HG02642 (cell line): ENCODE data around the gene PER1.
A peak's percentile ranks its signal among the peaks of the same experiment; 100 is the strongest.

Experiments
- ATAC-seq: cut with Tn5 transposase; IDR thresholded peaks from one replicate; pipeline ENCODE4 v1.9.1; 2021; ENCODE audit warnings: mild to moderate bottlenecking; ENCODE audit not compliant: unreplicated experiment, poor library complexity

PER1 gene

DNA sequence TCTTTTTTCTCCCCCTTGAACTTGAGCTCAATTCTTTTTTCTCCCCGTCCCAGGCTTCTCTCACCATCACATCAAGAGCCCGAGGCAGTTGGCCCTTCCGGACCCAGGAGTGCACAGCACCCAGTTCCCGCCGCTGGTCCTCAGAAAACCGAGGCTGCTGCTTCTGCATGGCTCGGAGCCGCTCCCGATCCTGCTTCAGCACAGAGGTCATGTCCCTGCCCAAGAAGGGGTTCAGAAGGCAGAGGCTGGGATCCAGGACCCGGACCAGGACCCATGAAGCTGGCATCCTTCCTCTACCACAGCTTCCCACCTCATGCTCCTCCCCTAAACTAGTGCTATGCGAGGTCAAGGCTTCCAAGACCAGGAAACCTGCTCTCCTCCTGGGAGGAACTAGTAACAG lies 10.5 kb downstream of the PER1 start:
- no peak for ATAC-seq

DNA sequence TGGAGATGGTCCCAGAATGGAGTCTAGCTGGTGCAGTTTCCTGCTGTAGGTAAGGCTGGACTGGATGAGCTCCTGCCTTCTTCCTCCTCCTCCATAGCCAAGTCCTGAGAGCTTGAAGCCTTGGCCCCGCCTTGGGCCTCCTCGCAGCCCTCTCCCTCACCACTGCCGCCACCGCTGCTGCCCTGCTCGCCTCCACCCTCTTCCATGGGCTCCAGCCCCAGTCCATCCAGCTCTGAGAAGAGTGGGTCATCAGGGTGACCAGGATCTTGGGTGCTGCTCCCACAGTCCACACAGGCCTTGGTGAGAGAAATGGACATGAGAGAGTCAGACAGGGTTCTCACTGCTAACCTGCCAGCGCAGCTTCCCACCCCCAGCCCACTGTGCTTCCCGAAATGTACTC lies 11.2 kb downstream of the PER1 start:
- ATAC-seq = no peak

DNA sequence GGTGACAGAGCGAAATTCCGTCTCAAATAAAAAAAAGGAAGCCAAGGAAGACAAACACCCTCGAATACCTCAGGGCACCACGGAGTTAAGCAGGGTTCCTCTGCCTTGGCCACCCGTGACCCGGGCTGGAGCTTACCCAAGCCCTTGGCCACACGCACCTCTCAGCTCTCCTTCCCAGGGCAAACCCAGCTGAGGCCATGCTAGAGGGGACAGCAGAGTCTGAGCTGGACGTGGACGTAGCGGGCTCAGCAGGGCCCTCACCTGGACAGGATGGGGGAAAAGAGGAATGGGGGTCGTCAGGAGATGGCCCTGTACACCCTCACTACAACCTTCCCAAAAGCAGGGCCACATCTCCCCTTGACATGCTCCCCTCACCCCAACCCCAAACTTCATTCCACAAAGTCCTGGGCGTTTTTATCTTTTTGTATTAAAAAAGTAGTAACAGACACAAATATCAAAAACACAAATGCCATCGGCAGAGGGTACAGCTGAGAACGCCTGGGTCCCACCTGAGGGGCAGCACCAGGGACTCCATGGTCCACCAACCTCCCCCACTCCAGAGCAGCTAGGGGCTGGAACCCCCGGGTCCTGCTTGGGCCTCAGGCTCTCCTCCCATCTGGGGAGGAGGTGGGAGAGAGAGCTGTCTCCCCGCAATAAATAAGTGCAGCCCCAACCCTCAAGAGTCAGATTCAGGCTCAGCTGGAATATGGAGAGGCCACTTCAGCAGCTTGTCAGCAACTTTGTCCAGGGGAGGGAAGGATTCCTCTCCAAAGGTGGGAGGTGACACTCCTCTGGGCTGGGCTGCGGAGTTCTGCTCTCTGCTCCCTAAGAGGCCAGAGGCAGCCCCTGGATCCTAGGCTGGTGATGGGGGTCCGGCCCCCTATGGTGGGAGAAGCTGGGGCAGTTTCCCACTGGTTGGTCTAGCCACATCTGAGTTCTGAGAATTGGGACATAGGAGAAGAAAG lies 11.9 kb downstream of the PER1 start:
- ATAC-seq = no peak

DNA sequence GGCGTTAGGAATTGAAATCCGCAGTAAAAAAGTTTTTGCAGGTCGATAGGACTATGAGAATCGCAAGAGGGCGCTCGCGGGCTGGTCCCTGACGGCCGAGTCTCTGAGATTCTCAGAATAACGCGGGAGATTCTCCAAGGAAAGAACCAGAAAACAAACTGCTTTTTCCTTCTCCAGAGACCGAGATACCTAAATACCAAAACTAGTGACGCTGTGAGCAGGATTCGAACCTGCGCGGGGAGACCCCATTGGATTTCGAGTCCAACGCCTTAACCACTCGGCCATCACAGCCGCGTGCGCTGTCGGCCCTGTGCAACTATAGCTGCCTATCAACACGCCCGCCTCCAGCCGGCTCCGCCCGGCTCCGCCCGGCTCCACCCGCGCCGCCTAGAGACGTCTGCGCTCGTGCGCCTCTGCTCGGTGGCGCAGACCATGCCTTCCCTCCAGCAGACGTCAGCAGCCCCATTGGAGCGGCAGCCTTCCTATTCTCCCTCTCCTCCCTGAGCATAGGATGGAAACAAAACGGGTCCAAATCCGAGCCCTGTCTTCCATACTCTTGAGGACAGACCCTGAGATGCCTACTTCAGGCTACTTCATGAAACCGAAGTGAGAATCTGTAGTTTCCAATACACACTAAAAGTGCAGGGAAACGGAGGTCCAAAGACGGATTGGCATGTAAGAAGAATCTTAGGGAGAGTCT lies 13.4 kb downstream of the PER1 start:
- ATAC-seq = peak; percentile 91

DNA sequence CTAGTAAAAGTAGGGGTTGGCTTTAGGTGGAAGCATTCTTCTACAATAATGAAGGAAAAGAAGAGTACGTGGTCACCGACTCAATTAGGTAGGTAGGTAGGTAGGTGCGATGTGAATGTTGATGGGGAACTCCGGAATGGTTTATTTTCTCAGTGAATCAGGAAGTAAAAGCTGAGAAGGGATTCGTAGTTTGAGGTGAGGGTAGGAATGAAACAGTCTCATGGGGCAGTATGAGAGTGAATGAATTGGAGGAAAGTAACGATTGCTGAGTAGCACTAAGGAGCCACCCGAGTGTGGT lies 13.9 kb downstream of the PER1 start:
- ATAC-seq = no peak

DNA sequence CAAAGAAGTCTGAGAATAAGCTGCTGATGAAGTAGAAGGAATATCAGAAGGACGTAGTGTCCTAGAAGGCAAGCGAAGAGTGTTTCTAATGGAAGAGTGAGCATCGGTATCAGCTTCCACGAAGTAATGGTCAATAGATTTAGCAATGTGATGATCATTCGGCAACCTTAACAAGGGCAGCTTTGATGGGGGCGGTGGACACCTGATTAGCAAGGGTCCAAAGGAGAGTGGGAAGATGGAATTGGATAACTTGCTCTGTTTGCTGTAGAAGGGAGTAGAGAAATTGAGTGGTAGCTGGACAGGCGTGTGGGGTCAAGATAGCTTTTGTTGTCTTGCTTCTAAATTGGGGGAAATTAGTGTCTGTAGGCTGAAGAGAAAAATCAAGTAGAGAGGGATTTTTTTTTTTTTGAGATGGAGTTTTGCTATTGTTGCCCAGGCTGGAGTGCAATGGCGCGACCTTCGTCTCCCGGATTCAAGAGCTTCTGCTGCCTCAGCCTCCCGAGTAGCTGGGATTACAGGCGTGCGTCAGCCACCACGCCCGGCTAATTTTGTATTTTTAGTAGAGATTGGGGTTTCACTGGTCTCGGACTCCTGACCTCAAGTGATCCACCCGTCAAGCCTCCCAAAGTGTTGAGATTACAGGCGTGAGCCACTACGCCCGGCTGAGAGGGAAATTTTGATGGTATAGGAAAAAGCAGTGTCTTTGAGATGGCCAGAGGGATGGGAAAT lies 14.4 kb downstream of the PER1 start:
- ATAC-seq = no peak

DNA sequence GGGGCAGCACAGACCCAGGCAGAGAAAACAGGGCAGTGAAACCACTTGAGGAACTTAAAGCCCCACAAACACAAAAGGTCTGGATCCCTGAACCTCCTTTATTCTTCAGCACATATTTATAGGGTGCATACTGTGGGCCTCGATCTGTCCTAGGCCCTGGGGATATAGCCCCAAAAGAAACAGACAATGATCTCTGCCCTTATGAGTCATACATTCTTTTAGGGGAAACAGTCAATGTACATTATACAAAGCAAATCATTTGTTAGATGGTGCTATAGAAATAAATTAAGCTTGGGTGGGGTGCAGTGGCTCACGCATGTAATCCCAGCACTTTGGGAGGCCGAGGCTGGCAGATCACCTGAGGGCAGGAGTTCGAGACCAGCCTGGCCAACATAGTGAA lies 18.3 kb downstream of the PER1 start:
- no peak for ATAC-seq

DNA sequence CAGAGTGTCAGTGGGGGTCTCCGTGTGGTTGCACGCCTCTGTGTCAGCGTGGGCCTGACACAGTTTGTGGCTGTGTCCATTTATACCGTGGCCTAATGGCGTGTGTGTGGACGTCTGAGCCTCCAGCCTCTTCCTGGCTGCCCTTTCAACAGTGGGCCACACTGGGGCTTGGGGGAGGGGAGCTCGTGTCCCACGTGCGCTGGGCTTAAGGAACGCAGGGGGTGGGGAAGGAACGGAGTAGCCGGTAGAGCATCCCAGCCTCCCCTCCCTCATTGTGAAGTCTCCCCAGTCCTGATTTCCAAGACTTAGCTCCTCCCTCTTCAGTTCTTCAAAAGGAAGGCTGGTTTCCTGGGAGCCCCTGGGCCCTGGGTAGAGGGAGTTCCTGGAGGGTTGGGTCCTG lies 18.8 kb downstream of the PER1 start:
- ATAC-seq = no peak

DNA sequence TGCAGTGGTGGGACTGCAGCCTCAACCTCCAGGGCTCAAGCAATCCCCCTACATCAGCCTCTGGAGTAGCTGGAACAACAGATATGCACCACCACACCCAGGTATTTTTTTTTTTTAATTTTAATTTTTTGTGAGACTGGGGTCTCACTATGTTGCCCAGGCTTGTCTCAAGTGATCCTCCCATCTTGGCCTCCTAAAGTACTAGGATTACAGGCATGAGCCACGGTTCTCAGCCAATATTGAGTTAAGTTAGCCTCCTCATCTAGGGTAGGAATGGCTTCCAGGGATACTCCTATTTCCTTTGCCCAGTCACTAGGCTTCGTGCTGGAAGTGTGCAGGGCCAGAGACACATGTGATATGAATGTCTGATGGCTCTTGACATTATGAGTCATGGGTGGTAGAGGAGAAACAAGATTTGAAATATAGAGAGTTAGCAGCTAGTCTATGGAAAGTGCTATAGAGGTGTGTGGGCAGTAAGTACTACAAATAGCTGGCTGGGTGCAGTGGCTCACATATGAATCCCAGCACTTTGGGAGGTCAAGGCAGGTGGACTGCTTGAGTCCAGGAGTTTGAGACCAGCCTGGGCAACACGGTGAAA lies 20.3 kb downstream of the PER1 start:
- ATAC-seq = no peak

DNA sequence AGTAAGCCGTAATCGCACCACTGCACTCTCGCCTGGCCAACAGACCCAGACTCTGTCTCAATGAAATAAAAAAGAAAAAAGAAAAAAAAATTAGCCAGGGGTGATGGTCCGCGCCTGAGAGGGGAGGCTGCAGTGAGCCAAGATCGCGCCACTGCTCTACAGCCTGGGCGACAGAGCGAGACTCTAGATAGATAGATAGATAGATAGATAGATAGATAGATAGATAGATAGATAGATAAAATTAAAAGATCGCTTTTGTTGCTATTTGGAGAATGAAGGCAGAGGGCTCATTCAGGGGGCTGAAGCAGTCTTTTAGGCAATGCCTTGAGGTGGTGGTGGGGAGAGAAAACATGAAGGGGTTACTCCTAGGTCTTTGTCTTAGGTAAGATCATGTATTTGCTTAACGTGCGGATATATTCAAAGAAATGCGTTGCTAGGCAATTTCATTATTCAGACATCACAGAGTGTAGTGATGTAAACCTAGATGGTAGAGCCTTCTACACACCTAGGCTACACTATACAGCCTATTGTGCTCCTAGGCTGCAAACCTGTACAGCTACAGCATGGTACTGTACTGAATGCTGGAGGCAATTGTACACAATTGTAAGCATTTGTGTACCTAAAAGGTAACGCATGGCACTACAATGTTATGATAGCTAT lies 23.9 kb downstream of the PER1 start:
- no peak for ATAC-seq

DNA sequence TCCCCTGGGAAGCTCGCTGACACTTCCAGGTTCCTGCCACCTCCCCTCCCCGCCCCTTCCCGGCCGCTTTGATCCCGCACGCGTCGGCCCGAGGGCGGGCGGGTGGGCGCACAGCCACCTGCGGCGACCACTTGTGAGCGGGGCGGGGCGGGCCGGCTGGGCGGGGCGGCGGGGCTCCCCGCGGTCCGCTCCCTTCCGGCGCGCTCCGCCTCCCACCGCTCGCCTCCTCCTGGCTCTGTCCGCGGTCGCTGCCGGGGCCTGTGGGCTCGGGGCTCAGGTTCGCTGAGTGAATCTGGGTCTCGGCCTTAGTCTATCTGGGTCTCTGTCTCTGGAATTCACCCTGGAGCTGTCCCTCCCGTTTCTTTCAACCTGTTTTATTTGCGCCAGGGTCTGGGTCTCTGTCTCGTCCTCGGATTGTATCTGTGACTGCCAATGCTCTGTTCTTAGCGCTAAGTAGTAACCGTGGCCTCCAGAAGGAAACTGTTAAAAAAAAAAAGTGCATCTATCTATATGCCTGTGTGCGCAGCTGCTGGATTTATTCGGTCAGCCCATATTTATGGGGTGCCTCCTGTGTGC lies 25.6 kb downstream of the PER1 start:
- peak; percentile 39 for ATAC-seq

DNA sequence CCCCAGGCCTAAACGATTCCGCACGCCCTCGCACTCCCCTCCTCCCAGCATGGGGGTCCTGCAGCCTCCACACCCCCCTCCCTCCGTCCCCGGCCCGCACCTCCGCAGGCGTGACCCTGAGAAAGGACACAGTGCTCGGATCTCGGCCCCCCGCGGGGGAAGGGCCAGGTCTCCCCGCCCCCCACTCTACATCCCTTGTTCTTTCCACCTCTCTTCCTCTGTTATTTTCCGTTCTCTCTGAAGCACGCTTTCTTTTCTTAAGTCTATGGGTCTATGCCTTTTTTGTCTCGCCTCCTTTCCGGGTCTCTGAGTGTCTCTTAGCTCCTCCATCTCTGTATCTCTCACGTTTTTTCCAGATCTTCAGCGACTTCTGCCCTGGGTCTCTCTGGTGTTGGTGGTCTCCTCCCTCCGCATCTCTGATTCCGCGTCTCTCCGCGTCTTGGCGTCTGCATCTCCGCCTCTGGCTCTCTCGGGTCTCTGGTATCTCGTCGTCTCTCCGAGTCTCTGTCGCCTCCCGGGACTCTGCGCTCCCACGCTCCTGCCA lies 26.2 kb downstream of the PER1 start:
- ATAC-seq = no peak

DNA sequence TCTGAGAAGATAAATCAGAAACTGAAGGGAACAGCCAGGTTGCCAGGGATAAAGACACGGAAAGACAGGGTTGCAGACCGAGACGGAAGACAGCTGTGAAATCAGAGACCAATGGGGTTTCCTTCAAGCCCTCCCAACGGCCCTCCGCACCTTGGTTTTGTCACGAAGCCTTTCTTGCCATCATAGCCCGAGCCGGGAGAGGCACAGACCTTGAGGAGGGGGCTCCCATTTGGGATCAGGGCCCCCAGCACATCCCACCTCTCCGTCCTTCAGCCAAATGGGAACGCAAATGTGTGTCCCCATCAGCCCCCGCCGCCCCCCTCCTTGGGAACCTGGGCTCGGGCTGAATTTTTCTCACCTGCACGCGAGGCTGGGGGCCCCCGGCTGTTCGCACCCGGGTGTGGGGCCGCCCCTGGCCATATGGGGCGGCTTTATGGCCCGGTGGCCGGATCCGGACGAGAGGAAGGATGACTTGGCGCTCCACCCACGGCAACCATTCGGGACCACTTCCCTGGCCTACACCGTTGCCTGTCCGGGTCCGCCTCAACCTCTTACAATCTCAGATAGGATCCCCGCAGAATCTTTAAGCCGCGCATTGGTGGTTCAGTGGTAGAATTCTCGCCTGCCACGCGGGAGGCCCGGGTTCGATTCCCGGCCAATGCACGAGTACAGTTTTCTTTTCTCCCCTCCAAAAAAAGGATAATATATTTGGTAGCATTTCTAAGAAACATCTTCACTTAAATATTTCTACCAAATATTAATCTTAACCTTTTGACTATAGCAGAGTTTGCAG lies 26.9 kb downstream of the PER1 start:
- peak; percentile 29 for ATAC-seq

DNA sequence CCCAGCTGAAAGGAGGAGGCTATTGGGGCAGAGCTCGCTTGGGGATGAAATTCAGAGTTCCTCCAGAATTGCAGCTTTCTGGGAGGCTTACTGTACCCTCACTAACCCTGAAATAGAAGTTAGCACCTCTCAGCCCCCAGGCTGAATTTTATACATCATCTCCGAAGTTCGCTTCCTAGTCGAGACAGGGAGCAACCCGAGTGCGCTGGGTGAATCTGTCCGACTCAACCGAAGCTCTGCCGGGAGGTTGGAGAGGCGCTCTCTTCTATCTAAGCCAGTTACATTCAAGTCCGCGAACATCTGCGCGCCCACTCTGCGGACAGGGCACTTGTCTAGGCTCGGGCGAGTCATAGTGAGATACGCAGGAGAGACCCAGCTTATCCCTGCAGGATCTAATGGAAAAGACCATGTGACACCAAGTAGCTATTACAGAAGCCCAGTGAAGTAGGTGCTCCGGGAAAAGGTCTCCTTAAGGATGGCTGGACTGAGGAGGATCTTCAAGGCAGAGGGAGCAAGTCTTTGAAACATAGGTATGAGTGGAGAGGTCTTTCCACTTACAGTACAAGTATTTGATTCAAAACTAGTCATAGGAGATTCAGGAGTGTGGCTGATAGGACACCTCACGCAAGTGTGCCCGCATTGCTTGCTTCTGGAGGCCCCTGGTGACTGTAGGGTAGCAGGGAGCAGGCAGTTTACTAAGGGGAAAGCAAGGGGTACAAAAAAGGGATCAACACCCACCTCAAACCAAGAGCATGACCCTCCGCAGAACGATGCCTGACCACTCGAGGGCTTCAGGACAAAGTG lies 27.7 kb downstream of the PER1 start:
- no peak for ATAC-seq

DNA sequence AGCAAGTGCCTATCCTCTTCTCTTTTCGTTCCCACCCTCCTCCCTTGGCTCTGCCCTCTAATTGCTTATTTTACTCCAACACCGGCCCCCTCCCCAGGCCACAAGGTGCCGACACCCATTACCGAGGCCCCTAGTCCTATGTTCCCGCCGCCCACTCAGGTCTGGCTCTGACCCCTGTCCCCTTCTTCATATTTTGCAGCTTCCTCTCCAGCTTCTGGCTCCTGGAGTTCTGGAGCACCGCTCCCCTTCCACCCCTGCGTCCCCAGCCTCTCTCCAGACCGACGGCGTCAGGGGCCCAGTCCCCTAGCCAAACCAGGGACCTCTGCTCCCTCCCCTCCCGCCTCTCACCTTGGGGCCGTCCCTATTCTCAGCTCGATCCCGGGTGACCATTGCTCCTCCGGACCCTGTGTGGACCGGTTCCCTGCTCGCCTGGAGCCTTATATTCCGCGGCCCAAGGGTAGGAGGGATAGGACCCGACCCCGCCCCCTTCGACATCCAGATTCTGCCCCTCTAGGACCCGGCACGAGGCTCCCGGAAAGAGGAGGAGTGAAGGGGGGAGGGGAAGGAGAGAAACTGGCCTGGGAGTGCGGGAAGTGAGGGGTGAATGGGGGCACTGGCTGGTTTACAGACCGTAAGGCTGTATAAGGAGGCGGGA lies 28.4 kb downstream of the PER1 start, which contains the start of gene HES7:
Gene HES7 (minus strand): TSS at position 412 of the 655 bp plus-strand sequence. CDS start 22 bp downstream, at position 390.
- ATAC-seq = no peak

DNA sequence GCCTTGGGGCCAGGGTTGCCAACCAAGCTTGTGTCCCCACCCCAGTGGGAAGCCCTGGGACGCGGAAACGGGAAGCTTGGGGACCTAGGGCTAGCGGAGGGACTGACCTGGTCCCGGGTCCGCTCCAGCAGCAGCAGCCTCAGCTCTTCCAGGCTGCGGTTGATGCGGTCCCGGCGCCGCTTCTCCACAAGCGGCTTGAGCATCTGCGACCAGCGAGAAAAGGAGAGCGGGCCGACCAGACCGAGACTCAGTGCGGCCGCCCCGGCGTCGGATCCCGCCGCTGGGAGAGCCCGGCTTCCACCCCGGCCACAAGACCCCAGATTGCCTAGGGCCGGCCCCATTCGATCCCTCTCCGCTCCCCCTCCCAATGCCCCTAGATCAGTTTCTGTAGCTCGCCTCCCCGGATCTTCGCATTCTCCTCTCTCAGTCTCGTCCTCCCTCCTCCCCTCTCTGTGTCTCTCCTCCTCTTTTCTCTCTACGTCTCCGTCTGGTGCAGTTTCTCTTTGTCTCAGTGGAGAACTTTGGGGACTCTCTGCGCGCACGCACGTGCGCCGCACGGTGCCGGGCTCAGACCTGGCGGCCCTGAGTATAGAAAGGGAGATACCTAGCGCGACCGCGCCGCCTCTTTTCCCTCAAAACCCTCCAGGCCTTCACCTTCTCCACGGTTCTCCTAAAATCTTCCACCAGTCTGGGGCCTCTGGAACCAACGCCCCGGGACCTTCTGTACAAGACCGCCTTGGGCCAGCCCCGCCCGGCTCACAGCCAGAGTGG lies 29.1 kb downstream of the PER1 start:
- no peak for ATAC-seq
